HEK293 (cell line): ENCODE measurements around the gene ASTN2.

Experiments
- SCRT1 ChIP-seq: fragments of 450-650 bp; formaldehyde crosslinking; IDR thresholded peaks from 2 replicates; pipeline ENCODE4 v1.5.1; 2016; ENCODE audit warnings: missing biosample characterization, missing genetic modification characterization, borderline replicate concordance
- ZNF777 ChIP-seq: fragments of 450-650 bp; formaldehyde crosslinking; IDR thresholded peaks from 2 replicates; pipeline ENCODE4 v1.5.1; 2017; ENCODE audit warnings: missing biosample characterization, missing genetic modification characterization, borderline replicate concordance
- TF ChIP-seq, protein P1 (sequence below): fragments of 450-650 bp; formaldehyde crosslinking; IDR thresholded peaks from 2 replicates; pipeline ENCODE4 v1.5.1; 2016; ENCODE audit warnings: missing biosample characterization, missing genetic modification characterization
- TF ChIP-seq, protein P2 (sequence below): fragments of 450-650 bp; formaldehyde crosslinking; IDR thresholded peaks from 2 replicates; pipeline ENCODE4 v1.5.1; 2016; ENCODE audit warnings: missing biosample characterization, missing genetic modification characterization
- TF ChIP-seq, protein P3 (sequence below): fragments of 450-650 bp; formaldehyde crosslinking; IDR thresholded peaks from 2 replicates; pipeline ENCODE4 v1.5.1; 2016; ENCODE audit warnings: missing biosample characterization, missing genetic modification characterization

DNA sequence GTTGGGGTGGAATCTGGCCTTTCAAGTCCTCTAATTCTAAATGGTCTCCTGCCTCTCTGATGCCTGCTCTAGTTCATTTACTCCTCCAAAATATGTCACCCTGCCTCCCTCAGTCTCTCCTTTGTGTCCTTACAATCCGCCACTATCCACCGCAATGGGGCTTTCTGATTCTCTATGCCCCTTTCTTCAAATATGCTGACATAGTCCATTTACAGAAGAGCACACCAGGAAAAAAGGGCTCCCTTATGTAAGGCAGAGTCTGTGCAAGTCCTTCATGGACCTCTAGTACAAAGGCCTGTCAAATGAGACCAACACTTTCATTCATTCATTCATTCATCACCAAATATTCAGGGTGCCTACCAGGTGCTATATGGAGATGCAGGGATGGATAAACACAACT lies 2.0 kb upstream of the ASTN2 start:
- TF ChIP-seq SCRT1 (tag by site-specific recombination) (no peak), ZNF777 (no peak)
- TF ChIP-seq, protein P1, sequence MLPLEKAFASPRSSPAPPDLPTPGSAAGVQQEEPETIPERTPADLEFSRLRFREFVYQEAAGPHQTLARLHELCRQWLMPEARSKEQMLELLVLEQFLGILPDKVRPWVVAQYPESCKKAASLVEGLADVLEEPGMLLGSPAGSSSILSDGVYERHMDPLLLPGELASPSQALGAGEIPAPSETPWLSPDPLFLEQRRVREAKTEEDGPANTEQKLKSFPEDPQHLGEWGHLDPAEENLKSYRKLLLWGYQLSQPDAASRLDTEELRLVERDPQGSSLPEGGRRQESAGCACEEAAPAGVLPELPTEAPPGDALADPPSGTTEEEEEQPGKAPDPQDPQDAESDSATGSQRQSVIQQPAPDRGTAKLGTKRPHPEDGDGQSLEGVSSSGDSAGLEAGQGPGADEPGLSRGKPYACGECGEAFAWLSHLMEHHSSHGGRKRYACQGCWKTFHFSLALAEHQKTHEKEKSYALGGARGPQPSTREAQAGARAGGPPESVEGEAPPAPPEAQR: no peak
- TF ChIP-seq, protein P2, sequence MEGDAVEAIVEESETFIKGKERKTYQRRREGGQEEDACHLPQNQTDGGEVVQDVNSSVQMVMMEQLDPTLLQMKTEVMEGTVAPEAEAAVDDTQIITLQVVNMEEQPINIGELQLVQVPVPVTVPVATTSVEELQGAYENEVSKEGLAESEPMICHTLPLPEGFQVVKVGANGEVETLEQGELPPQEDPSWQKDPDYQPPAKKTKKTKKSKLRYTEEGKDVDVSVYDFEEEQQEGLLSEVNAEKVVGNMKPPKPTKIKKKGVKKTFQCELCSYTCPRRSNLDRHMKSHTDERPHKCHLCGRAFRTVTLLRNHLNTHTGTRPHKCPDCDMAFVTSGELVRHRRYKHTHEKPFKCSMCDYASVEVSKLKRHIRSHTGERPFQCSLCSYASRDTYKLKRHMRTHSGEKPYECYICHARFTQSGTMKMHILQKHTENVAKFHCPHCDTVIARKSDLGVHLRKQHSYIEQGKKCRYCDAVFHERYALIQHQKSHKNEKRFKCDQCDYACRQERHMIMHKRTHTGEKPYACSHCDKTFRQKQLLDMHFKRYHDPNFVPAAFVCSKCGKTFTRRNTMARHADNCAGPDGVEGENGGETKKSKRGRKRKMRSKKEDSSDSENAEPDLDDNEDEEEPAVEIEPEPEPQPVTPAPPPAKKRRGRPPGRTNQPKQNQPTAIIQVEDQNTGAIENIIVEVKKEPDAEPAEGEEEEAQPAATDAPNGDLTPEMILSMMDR (tag by site-specific recombination): no peak
- TF ChIP-seq, protein P3, sequence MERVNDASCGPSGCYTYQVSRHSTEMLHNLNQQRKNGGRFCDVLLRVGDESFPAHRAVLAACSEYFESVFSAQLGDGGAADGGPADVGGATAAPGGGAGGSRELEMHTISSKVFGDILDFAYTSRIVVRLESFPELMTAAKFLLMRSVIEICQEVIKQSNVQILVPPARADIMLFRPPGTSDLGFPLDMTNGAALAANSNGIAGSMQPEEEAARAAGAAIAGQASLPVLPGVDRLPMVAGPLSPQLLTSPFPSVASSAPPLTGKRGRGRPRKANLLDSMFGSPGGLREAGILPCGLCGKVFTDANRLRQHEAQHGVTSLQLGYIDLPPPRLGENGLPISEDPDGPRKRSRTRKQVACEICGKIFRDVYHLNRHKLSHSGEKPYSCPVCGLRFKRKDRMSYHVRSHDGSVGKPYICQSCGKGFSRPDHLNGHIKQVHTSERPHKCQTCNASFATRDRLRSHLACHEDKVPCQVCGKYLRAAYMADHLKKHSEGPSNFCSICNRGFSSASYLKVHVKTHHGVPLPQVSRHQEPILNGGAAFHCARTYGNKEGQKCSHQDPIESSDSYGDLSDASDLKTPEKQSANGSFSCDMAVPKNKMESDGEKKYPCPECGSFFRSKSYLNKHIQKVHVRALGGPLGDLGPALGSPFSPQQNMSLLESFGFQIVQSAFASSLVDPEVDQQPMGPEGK: no peak
